Mucosa of gallbladder (tissue), 1 donor: ENCODE measurements around the gene APEH. TPM values are rescaled to one million over a fixed set of nuclear protein-coding genes. Genes with fewer than 3 reads are reported as not detected.
"Not testable (repeated sequence)": the region's sequence is repeated elsewhere in the genome, so short reads cannot be mapped to it uniquely, and the experiment has no call there.

ENCODE experiments used
- DNase-seq: peaks from one replicate; pipeline ENCODE4 v3.0.0-alpha.2; 2020; ENCODE audit warnings: low spot score
- total RNA-seq: library from RNA; stranded (reverse); gene quantifications from one replicate; pipeline ENCODE4 v1.2.1, GENCODE V29; 2021
- donor health status: DM: no; HTN: no; CAD: no.

The APEH gene
- total RNA-seq, 1 donor from 2014 or later: 128 TPM

DNA sequence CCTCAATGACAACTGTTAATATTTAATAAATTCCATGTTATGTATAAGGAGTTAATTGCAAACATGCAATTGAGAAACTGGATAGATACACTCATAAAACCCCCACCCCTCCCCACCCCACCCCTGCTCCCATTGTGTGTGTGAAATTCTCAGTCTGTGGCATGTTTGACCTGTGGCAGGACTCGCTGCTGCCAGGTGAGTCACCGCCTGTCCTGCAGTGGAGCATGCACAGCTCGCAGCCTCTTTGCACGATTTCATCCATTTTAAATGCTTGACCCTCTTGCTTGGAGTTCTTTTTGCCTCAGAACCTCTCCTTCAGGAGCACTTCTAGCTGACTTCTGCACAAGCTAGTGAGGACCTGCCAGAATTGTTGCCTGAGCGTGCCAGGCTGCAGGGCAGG is 5.3 kb upstream of the APEH start:
- no peak for DNase-seq

GRCh38 chr3:49669352-49669751 is 4.8 kb upstream of the APEH start:
- DNase-seq: no peak

GRCh38 chr3:49670940-49671290 is 3.2 kb upstream of the APEH start:
- no peak for DNase-seq

- peak; percentile 68 for DNase-seq
Measured at GRCh38 chr3:49671291-49672288, 2.6 kb upstream of the APEH start.

DNA sequence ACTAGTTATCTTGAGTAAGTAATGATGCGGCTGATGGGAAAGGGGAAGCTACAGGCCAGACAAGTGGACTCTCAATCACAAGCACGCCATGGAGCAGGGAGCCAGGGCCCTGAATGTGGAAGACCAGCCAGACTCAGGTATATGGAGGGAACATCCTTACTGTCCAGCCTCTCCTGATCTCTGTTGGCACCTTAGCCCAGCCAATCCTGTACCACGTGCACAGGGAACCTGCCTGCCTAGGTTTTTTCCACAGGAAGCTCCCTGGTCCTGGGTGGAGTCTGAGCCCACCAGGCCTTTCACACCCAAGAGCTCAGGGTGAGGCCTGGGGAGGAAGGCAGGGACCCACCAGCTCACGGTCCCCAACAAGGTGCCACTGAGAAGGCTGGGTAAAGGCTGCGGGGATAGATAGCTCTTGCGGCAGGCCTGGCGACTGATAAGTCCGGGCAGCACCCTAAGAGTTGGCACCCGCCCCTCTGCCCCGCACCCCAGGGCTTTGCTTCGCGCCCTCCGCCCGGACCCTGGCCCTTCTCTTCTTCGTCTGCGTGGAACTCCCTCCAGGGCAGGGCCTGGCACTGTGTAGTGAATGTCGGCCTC is 933 bp upstream of the APEH start:
- no peak for DNase-seq

DNA sequence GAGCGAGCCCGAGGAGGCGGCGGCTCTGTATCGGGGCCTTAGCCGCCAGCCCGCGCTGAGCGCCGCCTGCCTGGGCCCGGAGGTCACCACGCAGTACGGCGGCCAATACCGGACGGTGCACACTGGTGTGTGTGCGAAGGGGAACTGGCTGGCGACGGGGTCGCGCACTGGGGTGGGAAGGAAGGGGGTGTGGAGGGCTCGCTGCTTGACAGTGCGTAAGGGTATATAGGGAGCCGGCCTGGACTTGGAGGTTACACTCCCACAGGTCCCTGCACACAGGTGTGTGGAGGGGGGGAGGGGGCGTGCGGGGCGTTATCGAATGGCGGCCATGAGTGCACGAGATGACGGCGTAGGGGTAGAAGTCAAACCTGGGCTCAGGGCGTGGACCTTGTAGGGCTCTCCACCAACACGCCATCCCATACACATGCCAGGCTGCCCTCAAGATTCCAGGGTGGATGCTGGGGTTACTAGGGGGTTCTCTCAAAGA is 389 bp downstream of the APEH start:
- DNase-seq: no peak

DNA sequence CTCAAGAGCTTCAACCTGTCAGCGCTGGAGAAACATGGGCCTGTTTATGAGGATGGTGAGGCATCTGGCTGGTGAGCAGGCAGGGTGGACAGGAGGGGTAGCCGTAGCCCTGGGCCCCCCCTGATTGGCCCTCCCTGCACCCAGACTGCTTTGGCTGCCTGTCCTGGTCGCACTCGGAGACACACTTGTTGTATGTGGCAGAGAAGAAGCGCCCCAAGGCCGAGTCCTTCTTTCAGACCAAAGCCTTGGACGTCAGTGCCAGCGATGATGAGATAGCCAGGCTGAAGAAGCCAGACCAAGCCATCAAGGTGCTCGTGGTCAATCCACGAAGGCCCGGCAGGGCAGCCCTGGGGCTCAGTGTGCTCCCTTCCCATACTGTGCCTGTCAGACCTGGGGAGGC is 1.8 kb downstream of the APEH start:
- DNase-seq: no peak

DNA sequence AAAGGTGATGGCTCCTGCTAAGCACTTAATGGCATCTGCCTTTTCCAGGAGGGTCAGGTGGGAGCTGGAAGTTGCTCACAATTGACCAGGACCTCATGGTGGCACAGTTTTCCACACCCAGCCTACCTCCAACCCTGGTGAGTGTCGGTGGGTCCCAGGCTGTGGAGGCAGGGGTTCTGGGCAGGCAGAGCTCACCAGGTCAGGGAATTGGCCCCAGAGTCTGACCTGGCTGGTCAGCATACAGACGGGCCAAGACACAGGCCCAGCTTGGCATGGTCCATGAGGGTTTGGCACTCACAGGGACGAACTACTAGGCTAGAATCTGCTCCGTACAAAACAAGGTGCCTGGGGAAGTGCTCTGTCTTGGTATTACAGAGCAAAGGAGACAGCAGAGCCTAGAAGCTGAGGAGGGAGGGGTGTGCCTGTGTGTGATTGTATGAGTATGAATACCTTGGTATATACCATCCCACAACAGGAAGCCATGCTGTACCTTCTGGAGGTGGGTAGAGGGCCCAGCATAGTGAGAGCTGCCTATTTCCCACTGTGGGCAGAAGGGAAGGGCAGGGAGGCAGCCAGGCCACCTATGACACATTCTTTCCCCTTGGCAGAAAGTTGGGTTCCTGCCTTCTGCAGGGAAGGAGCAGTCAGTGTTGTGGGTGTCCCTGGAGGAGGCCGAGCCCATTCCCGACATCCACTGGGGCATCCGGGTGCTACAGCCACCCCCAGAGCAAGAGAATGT is 6.5 kb downstream of the APEH start:
- no peak for DNase-seq

DNA sequence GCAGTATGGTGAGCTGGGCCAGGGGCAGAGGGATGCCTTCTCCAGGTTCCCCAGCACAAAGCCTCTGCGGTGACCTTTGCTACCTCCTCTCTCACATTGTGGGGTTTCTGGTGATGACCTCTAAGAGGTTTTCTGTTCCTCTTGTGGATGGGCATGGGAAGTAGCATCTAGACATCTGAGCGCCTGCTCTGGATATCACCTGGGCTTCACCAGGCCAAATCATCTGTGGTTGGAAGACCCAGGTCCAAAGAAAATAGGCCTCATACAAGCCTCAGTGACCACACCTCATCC is 7.0 kb downstream of the APEH start:
- DNase-seq: no peak

DNA sequence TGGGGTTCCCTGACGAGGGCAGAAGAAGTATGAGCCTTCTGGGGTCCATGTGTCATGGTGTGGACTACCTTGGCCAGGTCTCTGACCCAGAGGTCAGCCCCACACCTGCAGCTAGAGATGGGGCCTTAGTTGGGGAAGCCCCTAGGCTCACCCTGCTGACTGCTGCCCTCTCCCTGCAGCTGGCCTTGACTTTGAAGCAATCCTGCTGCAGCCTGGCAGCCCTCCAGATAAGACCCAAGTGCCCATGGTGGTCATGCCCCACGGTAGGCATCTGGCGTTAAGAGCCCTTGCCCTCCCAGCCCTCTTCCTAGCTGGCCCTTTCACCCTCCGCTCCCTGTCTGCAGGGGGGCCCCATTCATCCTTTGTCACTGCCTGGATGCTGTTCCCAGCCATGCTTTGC is 7.4 kb downstream of the APEH start:
- DNase-seq: no peak

- DNase-seq: no peak
Measured at GRCh38 chr3:49683162-49683561, 9.0 kb downstream of the APEH start.

- DNase-seq: not testable (repeated sequence)
Measured at GRCh38 chr3:49684453-49684852, 10.3 kb downstream of the APEH start.

DNA sequence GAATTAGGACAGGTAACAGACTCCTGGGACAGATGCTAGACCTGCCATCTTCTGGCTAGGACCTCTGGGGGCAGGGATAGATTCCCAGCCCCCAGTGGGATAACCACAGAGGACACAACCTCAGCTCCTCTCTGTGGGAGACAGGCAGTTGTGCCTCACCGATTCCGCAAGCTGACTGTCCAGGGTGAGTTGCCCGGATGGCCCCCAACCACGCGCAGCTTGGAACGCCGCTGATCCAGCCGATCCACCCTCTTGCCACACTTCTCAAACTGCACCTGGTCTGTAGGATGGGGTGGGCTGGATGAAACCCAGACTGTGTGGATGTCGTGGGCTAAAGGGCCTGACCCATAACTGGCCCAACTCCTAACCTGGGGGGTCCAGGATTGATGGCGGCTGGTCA is 11.0 kb downstream of the APEH start:
- DNase-seq: not testable (repeated sequence)

GRCh38 chr3:49685846-49686245 is 11.7 kb downstream of the APEH start:
- DNase-seq: not testable (repeated sequence)

DNA sequence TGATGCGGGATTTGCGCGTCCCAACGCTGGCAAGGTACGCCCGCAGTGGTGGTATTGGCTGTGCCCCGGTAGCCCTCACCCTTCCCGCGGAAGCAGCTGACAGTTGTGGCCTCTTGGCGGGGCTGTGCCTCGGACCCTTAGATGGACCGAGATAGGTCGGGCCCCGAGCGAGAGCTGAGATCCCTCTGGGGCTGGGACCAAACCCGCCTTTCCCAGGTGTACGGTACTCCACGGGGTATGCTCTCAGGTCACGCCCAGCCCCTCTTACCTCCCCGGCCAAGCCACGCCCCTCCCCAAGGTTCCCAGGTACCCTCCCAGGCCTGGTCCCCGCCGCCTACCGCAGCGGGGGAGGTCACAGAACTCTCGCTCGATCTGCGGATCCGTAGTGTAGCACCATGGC is 12.2 kb downstream of the APEH start:
- DNase-seq: peak; percentile 22

DNA sequence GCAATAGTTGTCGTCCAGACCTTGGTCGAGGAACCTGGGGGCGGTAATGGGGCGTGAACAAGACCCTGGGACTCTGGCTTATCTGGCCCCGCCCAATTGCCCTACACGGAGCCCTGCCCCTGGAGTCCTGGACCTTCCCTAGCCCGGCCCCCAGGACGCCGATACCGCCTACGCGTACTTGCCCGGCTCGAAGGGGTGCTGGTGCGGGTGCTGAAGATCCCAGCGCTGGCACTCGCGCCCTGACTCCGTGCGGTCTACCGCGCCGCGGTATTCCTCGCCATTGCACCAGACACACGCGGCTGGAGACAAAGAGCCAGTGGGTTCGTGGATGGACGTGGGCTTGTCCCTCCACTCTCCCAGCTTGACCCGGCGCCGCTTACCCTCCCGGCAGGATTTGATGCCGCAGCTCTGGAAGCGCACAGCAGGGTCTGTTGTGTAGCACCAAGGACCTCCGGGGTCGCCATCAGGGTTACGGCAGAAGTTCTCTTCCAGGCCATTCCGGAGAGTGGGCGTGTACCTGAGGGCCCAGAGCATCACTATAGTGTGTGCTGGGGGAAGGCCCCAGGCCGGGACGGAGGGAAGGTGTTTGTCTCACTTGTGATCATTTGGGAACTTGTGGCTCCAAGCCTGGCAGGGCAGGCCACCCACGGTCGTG is 12.7 kb downstream of the APEH start:
- peak; percentile 43 for DNase-seq

- not testable (repeated sequence) for DNase-seq
Measured at GRCh38 chr3:49687424-49687795, 13.3 kb downstream of the APEH start.

- not testable (repeated sequence) for DNase-seq
Measured at GRCh38 chr3:49688338-49689045, 14.3 kb downstream of the APEH start.

DNA sequence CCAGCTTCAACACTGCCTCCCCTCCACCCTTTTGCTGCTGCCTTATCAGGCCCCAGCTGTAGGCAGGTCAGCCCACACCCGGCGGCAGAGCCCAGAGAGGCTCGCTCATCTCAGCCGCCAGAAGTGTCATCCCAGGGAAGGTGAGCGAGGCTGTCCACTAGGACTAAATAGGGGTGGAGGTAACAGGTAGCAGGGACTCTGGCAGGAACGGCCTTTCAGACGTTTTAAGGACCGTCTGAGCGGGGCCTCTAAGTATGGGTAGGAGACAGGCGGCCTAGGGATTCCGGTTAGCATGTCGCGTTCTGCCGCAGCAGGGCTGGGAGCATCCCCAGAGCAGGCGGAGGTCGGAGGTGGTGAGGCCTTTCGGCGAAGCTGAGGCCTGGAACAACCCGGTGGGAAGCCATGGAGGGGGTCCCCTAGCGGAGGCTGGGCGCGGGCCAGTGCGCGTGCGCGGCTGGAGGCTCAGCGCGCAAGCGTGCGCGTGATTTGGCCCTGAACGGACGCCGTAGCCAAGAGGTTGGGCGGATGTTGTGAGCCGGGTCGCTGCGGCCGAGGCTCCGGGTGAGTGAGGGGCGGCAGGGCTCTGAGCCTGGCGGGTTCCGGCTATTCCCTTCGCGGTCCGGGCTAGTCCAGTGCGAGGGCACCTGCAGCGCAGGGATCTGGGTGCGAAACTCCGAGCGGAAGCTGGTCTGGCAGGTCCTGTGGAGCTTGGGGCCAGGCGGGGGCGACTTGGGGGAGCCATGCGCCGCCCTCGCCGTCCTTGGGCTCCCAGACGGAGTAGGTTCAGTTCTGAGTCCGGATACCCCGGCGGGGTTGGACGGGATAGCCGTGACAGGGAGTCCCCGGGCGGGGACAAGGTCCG is 15.1 kb downstream of the APEH start, which contains the start of the genes MST1 and RNF123:
MST1 (minus strand) TSS at position 429 of the 862 bp plus-strand sequence. CDS start 783 bp downstream, outside the sequence.
RNF123 (plus strand) TSS at position 512 of the 862 bp plus-strand sequence. CDS start 1,609 bp downstream, outside the sequence.
- peak; percentile 92 for DNase-seq
